HepG2 (cell line): ENCODE results near the gene HOXD12.

ENCODE experiments used
- CHD4 ChIP-seq: fragments of 200-600 bp; sonication (generic); IDR thresholded peaks from 2 replicates; pipeline ENCODE4 v1.7.0; 2017; ENCODE audit warnings: mild to moderate bottlenecking, low read length, borderline replicate concordance
- CTCF ChIP-seq: sonication (generic); formaldehyde crosslinking; IDR thresholded peaks from 2 replicates; pipeline ENCODE4 v1.5.0; 2020; ENCODE audit warnings: mild to moderate bottlenecking, missing genetic modification reagents, moderate library complexity
- EZH2 ChIP-seq: conservative IDR thresholded peaks from 2 replicates; pipeline ENCODE4 v1.6.1; 2012; ENCODE audit warnings: mild to moderate bottlenecking, low read depth, low read length, moderate library complexity
- FOXA1 ChIP-seq, 2 experiments: fragments of 450-650 bp in 1 of 2; sonication (generic) in 1 of 2; formaldehyde crosslinking in 1 of 2; IDR thresholded peaks; 2 replicates each; pipeline versions ENCODE4 v1.4.0 to v1.6.1; 2016 to 2020; ENCODE audit warnings: missing genetic modification reagents in 1 of 2
- POLR2A ChIP-seq, 2 experiments: IDR thresholded peaks; 2 replicates each; pipeline ENCODE4 v1.6.1; 2011; ENCODE audit warnings: low read depth in 2 of 2, low read length in 2 of 2, mild to moderate bottlenecking in 1 of 2, moderate library complexity in 1 of 2; ENCODE audit not compliant: insufficient read depth in 1 of 2
- RAD51 ChIP-seq: fragments of 450-650 bp; IDR thresholded peaks from 2 replicates; pipeline ENCODE4 v1.6.1; 2016; ENCODE audit warnings: borderline replicate concordance
- TF ChIP-seq, protein P1 (sequence below): sonication (generic); formaldehyde crosslinking; IDR thresholded peaks from 2 replicates; pipeline ENCODE4 v1.4.0; 2020; ENCODE audit warnings: mild to moderate bottlenecking, missing genetic modification reagents

GRCh38 chr2:176147800-176148496, 48.4 kb downstream of the HOXD12 start:
- TF ChIP-seq POLR2A (IDR thresholded peaks at IDR 0.05; ENCODE audit: insufficient read depth in 1 of 2, low read depth in 2 of 2, low read length in 2 of 2) (no peak), CTCF (CRISPR knock-in tag) (no peak), EZH2 (no peak), CHD4 (no peak), RAD51 (no peak), FOXA1 (IDR thresholded peaks at IDR 0.05) (no peak), FOXA1 (CRISPR knock-in tag; IDR thresholded peaks at IDR 0.05) (no peak)
- TF ChIP-seq, protein P1, sequence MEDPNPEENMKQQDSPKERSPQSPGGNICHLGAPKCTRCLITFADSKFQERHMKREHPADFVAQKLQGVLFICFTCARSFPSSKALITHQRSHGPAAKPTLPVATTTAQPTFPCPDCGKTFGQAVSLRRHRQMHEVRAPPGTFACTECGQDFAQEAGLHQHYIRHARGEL, result no peak
